DMS114 treated with DMSO at 0.1 percent for 48 hours (cell line): ENCODE measurements around the gene RBM33.

Experiments
- DNase-seq: peaks from one replicate; lab custom pipeline; 2025; ENCODE audit not compliant: unreplicated experiment; lab: John Stamatoyannopoulos, UW

Gene RBM33

GRCh38 chr7:155791214-155791737, 146.8 kb downstream of the RBM33 start:
- no peak for DNase-seq

- DNase-seq: no peak
These were observed 147.4 kb downstream of the RBM33 start for GRCh38 chr7:155791836-155792235.

GRCh38 chr7:155792315-155792960, 148.0 kb downstream of the RBM33 start:
- no peak for DNase-seq

GRCh38 chr7:155792999-155793560, 148.6 kb downstream of the RBM33 start:
- no peak for DNase-seq

GRCh38 chr7:155793720-155794119, 149.3 kb downstream of the RBM33 start:
- DNase-seq: no peak

- DNase-seq: no peak
These were observed 149.7 kb downstream of the RBM33 start for GRCh38 chr7:155794196-155794595.

GRCh38 chr7:155795401-155795800, 150.9 kb downstream of the RBM33 start:
- DNase-seq: no peak

GRCh38 chr7:155795951-155796350, 151.5 kb downstream of the RBM33 start:
- no peak for DNase-seq

GRCh38 chr7:155796381-155797261, 152.2 kb downstream of the RBM33 start:
- DNase-seq: no peak

GRCh38 chr7:155797262-155798250, 153.1 kb downstream of the RBM33 start:
- DNase-seq: no peak

- DNase-seq: no peak
These were observed 154.4 kb downstream of the RBM33 start for GRCh38 chr7:155798673-155799439.

- DNase-seq: no peak
These were observed 155.1 kb downstream of the RBM33 start for GRCh38 chr7:155799514-155799913.

GRCh38 chr7:155800301-155800700, 155.8 kb downstream of the RBM33 start:
- no peak for DNase-seq

- no peak for DNase-seq
These were observed 156.3 kb downstream of the RBM33 start for GRCh38 chr7:155800741-155801267.

GRCh38 chr7:155802291-155802690, 157.8 kb downstream of the RBM33 start:
- DNase-seq: no peak

GRCh38 chr7:155802906-155803417, 158.5 kb downstream of the RBM33 start:
- no peak for DNase-seq

- DNase-seq: no peak
These were observed 159.2 kb downstream of the RBM33 start for GRCh38 chr7:155803418-155804376.

GRCh38 chr7:155804431-155804831, 160.0 kb downstream of the RBM33 start:
- DNase-seq: no peak
